ENCODE results near the gene KIRREL3. TPM values are rescaled to one million over a fixed set of nuclear protein-coding genes. Genes with fewer than 3 reads are reported as not detected.

KIRREL3 gene
- total and polyA plus RNA-seq, 2 of the 8 experiments (the other 6 are each of a cell fraction or from before 2014, with no cell fraction given) = 0.29 to 0.32 TPM

- H3K4me2 ChIP-seq (ENCODE audit: insufficient read depth in 1 of 2, low read depth in 2 of 2, low read length in 2 of 2) = no peak overlapping the region
- no peak overlapping the region for H3K18ac ChIP-seq (ENCODE audit: extremely low read depth, low read length)
- H3K14ac ChIP-seq (ENCODE audit: insufficient read length) = no peak overlapping the region
- no peaks in the 10 kb centered on the region for H3K79me2 ChIP-seq (ENCODE audit: control insufficient read depth in 1 of 2, insufficient read depth in 2 of 2, low read length in 2 of 2)
- WGBS, 2 experiments (ENCODE audit: extremely low coverage in 1 of 2, insufficient coverage in 1 of 2, insufficient read length in 1 of 2, insufficient replicate concordance in 2 of 2, low coverage in 1 of 2, low lambda C conversion rate in 2 of 2, missing lambda C conversion rate in 1 of 2) = 87% methylated on average over 9 of the region's 9 CpGs; no CpG with 5 or more reads in 1 of the 2 experiments
- no peak overlapping the region for H3K23ac ChIP-seq (ENCODE audit: insufficient read length)
- no peak overlapping the region for H3K27ac ChIP-seq (ENCODE audit: low read depth, low read length)
- no peak overlapping the region for H2BK120ac ChIP-seq (replicated peaks; ENCODE audit: low read depth, low read length)
- H3K27me3 ChIP-seq (replicated peaks in 1 of 4; ENCODE audit: control insufficient read depth in 3 of 4, extremely low read depth in 1 of 4, insufficient read depth in 3 of 4, low read length in 3 of 4) = no peaks in the 10 kb centered on the region
- H2AFZ ChIP-seq (ENCODE audit: low read length) = no peak overlapping the region
- no peak overlapping the region for H3K4ac ChIP-seq (replicated peaks; ENCODE audit: insufficient read length, low read depth, low read length)
- no peak overlapping the region for H4K91ac ChIP-seq (replicated peaks; ENCODE audit: insufficient read length, low read length)
- H4K20me1 ChIP-seq (replicated peaks in 1 of 2; ENCODE audit: control insufficient read depth in 1 of 2, insufficient read depth in 2 of 2, low read length in 2 of 2) = no peaks in the 10 kb centered on the region
- no peak overlapping the region for H3K56ac ChIP-seq (replicated peaks; ENCODE audit: insufficient read length, low read depth, low read length)
- CTCF ChIA-PET (ENCODE audit: partially characterized antibody) = interaction anchor here (0.7 to 1.3 kb wide), 5 partner anchors 11 to 58 kb away, joined by 3 to 4 read pairs (median 3); no protein-coding TSS in a partner anchor
- H3K9me3 ChIP-seq (ENCODE audit: insufficient read depth in 2 of 2, low read depth in 1 of 2, low read length in 1 of 2) = no peaks in the 10 kb centered on the region
- no peak overlapping the region for H2BK5ac ChIP-seq (ENCODE audit: low read depth, low read length)
- H3K9ac ChIP-seq (replicated peaks in 1 of 4; ENCODE audit: extremely low read depth in 1 of 4, low read depth in 3 of 4, low read length in 3 of 4) = no peak overlapping the region
- H2AK5ac ChIP-seq (ENCODE audit: low read depth, low read length) = no peak overlapping the region
- no peak overlapping the region for H2BK15ac ChIP-seq (ENCODE audit: low read length)
- no peaks in the 10 kb centered on the region for H3K36me3 ChIP-seq (ENCODE audit: control insufficient read depth in 2 of 4, insufficient read depth in 4 of 4, low read length in 3 of 4)
- no peak overlapping the region for H3K4me3 ChIP-seq (ENCODE audit: extremely low read depth in 1 of 4, insufficient read depth in 2 of 4, low read depth in 3 of 4, low read length in 4 of 4)
- no peaks in the 10 kb centered on the region for H3K23me2 ChIP-seq (ENCODE audit: low read depth, low read length)
- H4K5ac ChIP-seq (ENCODE audit: insufficient read length, low read depth, low read length) = no peak overlapping the region
- no peak overlapping the region for H2BK20ac ChIP-seq (ENCODE audit: low read length)
- POLR2A ChIA-PET (ENCODE audit: partially characterized antibody) = no interaction called here
- H3K79me1 ChIP-seq (ENCODE audit: low read depth, low read length) = 0 out of 2 replicates have a peak, but pooled peaks cover 3% of the 10 kb centered on the region
- peaks cover 4 to 28% (median 12%) of the 10 kb centered on the region in 4 experiments for H3K4me1 ChIP-seq (replicated peaks in 1 of 4; ENCODE audit: control insufficient read depth in 3 of 4, insufficient read depth in 4 of 4, low read length in 3 of 4)
- TF ChIP-seq, protein P1, sequence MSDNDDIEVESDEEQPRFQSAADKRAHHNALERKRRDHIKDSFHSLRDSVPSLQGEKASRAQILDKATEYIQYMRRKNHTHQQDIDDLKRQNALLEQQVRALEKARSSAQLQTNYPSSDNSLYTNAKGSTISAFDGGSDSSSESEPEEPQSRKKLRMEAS (IDR thresholded peaks at IDR 0.05) = no peak
- TF ChIP-seq GTF2F1 (IDR thresholded peaks at IDR 0.05; ENCODE audit: borderline replicate concordance, low read depth, low read length) = no peak
- DNase-seq (ENCODE audit: low read depth in 1 of 2, low spot score in 2 of 2) = no peak
- H4K8ac ChIP-seq (ENCODE audit: extremely low read depth, insufficient read depth, low read length) = no peak overlapping the region
- no peak for FAIRE-seq
- 0 out of 2 replicates have a peak overlapping the region, but pooled peaks have one; percentile 9 for H2BK12ac ChIP-seq (ENCODE audit: low read depth, low read length)
Observed at GRCh38 chr11:126498281-126498680, 502.3 kb downstream of the KIRREL3 start.

All from H1 (cell line).